H1 (cell line): Measurements from ENCODE around the gene SAMD4A.

Source experiments
- BRCA1 ChIP-seq: IDR thresholded peaks from 2 replicates; pipeline ENCODE4 v1.6.1; 2012; ENCODE audit warnings: low read depth, low read length, improper control_type of control experiment
- EGR1 ChIP-seq: IDR thresholded peaks from 2 replicates; pipeline ENCODE4 v1.6.1; 2011; ENCODE audit warnings: low read depth, low read length, borderline replicate concordance
- EZH2 ChIP-seq: fragments of 200-600 bp; sonication (generic); IDR thresholded peaks from 2 replicates; pipeline ENCODE4 v1.7.1; 2012; ENCODE audit warnings: low read depth, mild to moderate bottlenecking, moderate library complexity, low read length, inconsistent platforms; ENCODE audit not compliant: severe bottlenecking
- HDAC6 ChIP-seq: IDR thresholded peaks from one replicate; pipeline ENCODE4 v1.7.1; 2012; ENCODE audit warnings: low read depth, mild to moderate bottlenecking, inconsistent platforms, low read length, moderate library complexity
- PHF8 ChIP-seq: fragments of 200-600 bp; sonication (generic); conservative IDR thresholded peaks from 2 replicates; pipeline ENCODE4 v1.7.1; 2012; ENCODE audit warnings: low read depth, mild to moderate bottlenecking, inconsistent platforms, low read length, moderate library complexity
- POLR2A ChIP-seq, 2 experiments: IDR thresholded peaks; 1 replicate in 1 of 2; 2 replicates in 1 of 2; pipeline ENCODE4 v1.6.1; 2011; ENCODE audit warnings: low read depth in 2 of 2, low read length in 2 of 2, mild to moderate bottlenecking in 2 of 2; ENCODE audit errors: control extremely low read depth in 1 of 2
- RNF2 ChIP-seq: fragments of 200-900, 300-1000 bp; sonication (generic); IDR thresholded peaks from 2 replicates; pipeline ENCODE4 v1.7.1; 2016; ENCODE audit warnings: borderline replicate concordance, low read depth, mild to moderate bottlenecking, antibody characterized with exemption, low read length; ENCODE audit not compliant: poor library complexity, severe bottlenecking; ENCODE audit errors: missing control alignments
- SP1 ChIP-seq: IDR thresholded peaks from 2 replicates; pipeline ENCODE4 v1.6.1; 2011; ENCODE audit warnings: low read depth, low read length
- TAF1 ChIP-seq: IDR thresholded peaks from 2 replicates; pipeline ENCODE4 v1.6.1; 2011; ENCODE audit warnings: mild to moderate bottlenecking, low read depth, low read length
- TAF7 ChIP-seq: optimal IDR thresholded peaks from 2 replicates; pipeline ENCODE3; 2011; ENCODE audit warnings: low read depth, mild to moderate bottlenecking, inconsistent platforms, low read length, moderate library complexity, borderline replicate concordance
- TEAD4 ChIP-seq: IDR thresholded peaks from 2 replicates; pipeline ENCODE4 v1.6.1; 2012; ENCODE audit warnings: low read depth, low read length, inconsistent platforms, mixed read lengths
- TF ChIP-seq, protein P1 (sequence below), 3 experiments: IDR thresholded peaks; 1 replicate in 2 of 3; 2 replicates in 1 of 3; pipeline versions ENCODE4 v1.5.1 to v1.6.1; 2011; ENCODE audit warnings: low read length in 3 of 3, mild to moderate bottlenecking in 3 of 3, inconsistent platforms in 2 of 3, low read depth in 1 of 3, moderate library complexity in 1 of 3; ENCODE audit not compliant: insufficient read depth in 1 of 3; ENCODE audit errors: control extremely low read depth in 1 of 3
- TF ChIP-seq, protein P2 (sequence below): IDR thresholded peaks from 2 replicates; pipeline ENCODE4 v1.6.1; 2011; ENCODE audit warnings: low read length, improper control_type of control experiment

DNA sequence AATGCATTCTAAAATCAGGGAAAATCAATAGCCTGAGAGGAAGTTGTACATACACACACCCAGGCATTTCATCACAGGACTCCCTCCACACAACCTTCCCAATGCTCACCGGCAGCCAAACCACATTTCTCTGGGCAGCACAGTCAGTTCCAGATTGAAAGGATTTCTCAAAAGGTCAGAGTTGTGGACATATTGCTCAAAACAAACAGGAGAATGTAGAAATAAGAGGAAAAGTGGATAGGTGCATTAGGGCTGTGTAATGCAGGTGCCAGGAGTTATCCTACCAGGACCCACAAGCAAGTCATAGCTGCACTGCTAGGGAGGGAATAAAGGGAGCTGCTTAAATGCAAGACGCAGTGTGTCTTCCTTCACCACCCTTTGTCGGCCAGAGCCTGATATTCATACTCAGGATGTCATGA, 272.8 kb downstream of the SAMD4A start:
- TF ChIP-seq POLR2A (IDR thresholded peaks at IDR 0.05; ENCODE audit: control extremely low read depth in 1 of 2, low read depth in 2 of 2, low read length in 2 of 2) (no peak), TAF1 (no peak), EZH2 (no peak), BRCA1 (no peak), SP1 (no peak), PHF8 (no peak), TAF7 (no peak), RNF2 (no peak), HDAC6 (no peak), EGR1 (no peak), TEAD4 (no peak)
- TF ChIP-seq, protein P1, sequence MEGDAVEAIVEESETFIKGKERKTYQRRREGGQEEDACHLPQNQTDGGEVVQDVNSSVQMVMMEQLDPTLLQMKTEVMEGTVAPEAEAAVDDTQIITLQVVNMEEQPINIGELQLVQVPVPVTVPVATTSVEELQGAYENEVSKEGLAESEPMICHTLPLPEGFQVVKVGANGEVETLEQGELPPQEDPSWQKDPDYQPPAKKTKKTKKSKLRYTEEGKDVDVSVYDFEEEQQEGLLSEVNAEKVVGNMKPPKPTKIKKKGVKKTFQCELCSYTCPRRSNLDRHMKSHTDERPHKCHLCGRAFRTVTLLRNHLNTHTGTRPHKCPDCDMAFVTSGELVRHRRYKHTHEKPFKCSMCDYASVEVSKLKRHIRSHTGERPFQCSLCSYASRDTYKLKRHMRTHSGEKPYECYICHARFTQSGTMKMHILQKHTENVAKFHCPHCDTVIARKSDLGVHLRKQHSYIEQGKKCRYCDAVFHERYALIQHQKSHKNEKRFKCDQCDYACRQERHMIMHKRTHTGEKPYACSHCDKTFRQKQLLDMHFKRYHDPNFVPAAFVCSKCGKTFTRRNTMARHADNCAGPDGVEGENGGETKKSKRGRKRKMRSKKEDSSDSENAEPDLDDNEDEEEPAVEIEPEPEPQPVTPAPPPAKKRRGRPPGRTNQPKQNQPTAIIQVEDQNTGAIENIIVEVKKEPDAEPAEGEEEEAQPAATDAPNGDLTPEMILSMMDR (IDR thresholded peaks at IDR 0.05; ENCODE audit: control extremely low read depth in 1 of 3, insufficient read depth in 1 of 3, low read depth in 1 of 3, low read length in 3 of 3) = no peak
- TF ChIP-seq, protein P2, sequence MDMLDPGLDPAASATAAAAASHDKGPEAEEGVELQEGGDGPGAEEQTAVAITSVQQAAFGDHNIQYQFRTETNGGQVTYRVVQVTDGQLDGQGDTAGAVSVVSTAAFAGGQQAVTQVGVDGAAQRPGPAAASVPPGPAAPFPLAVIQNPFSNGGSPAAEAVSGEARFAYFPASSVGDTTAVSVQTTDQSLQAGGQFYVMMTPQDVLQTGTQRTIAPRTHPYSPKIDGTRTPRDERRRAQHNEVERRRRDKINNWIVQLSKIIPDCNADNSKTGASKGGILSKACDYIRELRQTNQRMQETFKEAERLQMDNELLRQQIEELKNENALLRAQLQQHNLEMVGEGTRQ = no peak
